Measurements from ENCODE around the gene CNOT10.
"Not testable (repeated sequence)": the region's sequence is repeated elsewhere in the genome, so short reads cannot be mapped to it uniquely, and the experiment has no call there.

GRCh38 chr3:32652337-32653100 lies 32.5 kb upstream of the CNOT10 start:
- not testable (repeated sequence) for TF ChIP-seq POLR2A (IDR thresholded peaks at IDR 0.05; ENCODE audit: low read length); GATA1 (IDR thresholded peaks at IDR 0.05; ENCODE audit: low read depth, low read length)

All from erythroblast (primary cell).